ENCODE results near the gene ARHGAP24. TPM values are rescaled to one million over a fixed set of nuclear protein-coding genes. Genes with fewer than 3 reads are reported as not detected.
"Not testable (repeated sequence)": the region's sequence is repeated elsewhere in the genome, so short reads cannot be mapped to it uniquely, and the experiment has no call there.

ARHGAP24 gene
- total RNA-seq, 1 donor, result 67.6 TPM

DNA sequence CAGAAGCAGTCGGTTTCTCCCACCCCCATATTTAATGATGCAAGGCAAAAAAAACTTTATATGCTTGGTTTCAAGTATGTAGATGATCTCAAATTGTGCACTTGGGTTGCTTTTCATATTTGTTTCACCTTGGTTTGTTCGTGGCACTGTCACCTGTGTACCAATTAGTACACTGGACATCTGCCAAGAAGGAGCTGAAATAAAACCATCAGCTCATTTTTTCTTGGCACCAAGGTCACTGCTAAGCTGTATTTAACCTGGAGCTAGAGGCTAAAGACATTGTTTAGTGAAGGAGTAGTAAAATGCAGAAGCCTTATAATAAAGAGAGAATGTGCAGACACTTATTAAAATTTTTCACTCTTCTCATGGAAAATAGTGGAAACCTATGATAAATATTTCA lies 430.8 kb downstream of the ARHGAP24 start:
- TF ChIP-seq, protein P1, sequence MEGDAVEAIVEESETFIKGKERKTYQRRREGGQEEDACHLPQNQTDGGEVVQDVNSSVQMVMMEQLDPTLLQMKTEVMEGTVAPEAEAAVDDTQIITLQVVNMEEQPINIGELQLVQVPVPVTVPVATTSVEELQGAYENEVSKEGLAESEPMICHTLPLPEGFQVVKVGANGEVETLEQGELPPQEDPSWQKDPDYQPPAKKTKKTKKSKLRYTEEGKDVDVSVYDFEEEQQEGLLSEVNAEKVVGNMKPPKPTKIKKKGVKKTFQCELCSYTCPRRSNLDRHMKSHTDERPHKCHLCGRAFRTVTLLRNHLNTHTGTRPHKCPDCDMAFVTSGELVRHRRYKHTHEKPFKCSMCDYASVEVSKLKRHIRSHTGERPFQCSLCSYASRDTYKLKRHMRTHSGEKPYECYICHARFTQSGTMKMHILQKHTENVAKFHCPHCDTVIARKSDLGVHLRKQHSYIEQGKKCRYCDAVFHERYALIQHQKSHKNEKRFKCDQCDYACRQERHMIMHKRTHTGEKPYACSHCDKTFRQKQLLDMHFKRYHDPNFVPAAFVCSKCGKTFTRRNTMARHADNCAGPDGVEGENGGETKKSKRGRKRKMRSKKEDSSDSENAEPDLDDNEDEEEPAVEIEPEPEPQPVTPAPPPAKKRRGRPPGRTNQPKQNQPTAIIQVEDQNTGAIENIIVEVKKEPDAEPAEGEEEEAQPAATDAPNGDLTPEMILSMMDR (IDR thresholded peaks at IDR 0.05; ENCODE audit: insufficient read depth, low read length), result no peak
- no peak overlapping the region for H3K4me3 ChIP-seq (ENCODE audit: low read depth, low read length)
- no peak for DNase-seq (ENCODE audit: low read depth)

DNA sequence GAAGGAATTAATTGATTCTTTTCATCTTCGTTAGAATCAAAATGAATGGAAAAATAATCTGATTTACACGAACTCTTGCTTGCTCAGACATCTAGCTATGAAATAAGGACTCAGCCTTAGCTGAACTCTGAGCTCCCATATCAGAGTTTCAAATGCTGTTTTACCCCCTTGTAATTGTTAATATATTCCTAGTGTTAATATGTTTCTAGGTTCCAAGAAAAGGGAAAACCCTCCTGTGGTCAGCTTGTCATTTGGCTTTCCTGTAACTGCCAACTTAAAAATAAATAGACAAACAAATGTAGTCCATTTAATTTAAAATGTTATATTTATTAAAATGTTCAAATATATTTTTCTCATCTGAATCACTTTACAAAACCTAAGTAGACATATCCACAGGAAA lies 432.1 kb downstream of the ARHGAP24 start:
- DNase-seq (ENCODE audit: low read depth), result no peak
- no peak overlapping the region for H3K4me3 ChIP-seq (ENCODE audit: low read depth, low read length)
- TF ChIP-seq, protein P1 (IDR thresholded peaks at IDR 0.05; ENCODE audit: insufficient read depth, low read length), result no peak

DNA sequence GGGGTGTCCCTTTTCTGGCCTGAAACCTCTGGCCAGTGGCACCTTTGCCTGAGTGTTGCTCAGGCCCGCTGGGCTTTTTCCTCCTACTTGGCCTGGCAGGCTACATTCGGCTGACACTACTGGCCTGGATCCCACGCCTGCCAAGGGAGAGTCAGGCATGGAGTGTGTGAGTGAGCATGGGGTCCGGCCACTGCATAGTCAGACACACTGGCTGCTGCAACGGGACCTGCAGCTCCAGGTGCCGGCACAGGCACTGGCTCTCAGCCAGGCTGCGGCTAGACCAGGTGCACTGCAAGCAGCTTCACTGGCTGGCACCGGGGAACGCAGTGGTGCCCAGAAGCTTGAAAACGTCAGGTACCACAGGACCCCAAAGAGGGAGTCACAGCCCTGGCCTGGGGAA lies 434.9 kb downstream of the ARHGAP24 start:
- TF ChIP-seq, protein P1 (IDR thresholded peaks at IDR 0.05; ENCODE audit: insufficient read depth, low read length), result no peak
- no peak for DNase-seq (ENCODE audit: low read depth)

DNA sequence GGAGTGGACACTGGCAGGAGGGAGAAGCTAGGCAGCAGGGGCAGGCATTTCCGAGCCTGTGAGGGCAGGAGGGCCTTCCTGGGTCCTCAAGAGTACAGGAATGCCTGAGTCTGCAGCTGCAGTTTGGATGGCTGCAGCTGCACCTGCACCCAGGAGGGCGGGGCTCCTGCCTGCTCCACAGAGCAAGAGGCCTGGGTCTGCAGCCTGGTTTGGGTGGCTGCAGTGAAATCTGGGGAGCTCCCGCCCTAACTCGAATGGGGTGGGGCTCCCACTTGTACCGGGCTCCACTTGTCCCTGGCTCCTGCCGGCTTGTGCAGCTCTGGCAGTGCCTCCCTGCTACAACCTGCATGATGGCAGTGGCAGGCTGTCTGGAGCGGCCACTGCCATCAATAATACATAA lies 436.0 kb downstream of the ARHGAP24 start:
- TF ChIP-seq, protein P1 (IDR thresholded peaks at IDR 0.05; ENCODE audit: insufficient read depth, low read length), result no peak
- no peak for DNase-seq (ENCODE audit: low read depth)
- H3K4me3 ChIP-seq (ENCODE audit: low read depth, low read length), result no peak overlapping the region

More for the DNA sequence above, 434.9 kb downstream of the ARHGAP24 start:
- H3K4me3 ChIP-seq (ENCODE audit: low read depth, low read length), result no peak overlapping the region

DNA sequence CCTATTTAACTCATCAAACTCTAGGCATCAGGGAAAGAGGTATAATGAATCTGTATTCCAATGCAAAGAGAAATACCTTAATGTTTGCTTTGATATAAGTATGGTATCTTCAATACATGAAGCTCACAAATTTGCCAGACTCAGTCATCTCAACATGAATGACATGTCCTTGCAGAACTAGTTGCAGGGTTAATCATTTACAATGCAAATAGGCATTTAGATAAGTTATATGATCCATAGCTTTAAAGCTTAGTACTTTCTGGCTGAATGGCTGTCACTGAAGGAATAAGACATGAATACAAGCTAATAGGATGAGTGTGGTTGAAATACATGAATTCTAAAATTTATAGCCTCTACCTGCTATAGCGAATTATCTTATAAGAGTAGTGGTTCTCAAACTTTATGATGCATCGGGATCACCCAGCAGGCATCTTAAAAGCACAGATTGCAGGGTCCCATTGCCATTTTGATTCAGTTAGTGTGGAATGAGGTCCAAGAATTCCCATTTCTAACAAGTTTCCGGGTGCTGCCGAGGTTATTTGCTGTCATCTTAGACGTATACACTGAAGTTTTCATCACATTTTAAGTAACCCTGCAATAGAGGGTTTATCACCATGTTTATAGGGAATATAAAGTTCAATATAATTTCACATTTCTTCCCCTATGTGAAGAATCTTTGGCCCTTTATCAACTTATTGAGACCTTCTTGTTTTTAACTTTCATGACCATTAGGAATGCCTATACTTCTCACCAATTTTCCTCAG lies 439.2 kb downstream of the ARHGAP24 start:
- no peak for DNase-seq (ENCODE audit: low read depth)
- no peak overlapping the region for H3K4me3 ChIP-seq (ENCODE audit: low read depth, low read length)
- TF ChIP-seq, protein P1 (IDR thresholded peaks at IDR 0.05; ENCODE audit: insufficient read depth, low read length), result no peak

DNA sequence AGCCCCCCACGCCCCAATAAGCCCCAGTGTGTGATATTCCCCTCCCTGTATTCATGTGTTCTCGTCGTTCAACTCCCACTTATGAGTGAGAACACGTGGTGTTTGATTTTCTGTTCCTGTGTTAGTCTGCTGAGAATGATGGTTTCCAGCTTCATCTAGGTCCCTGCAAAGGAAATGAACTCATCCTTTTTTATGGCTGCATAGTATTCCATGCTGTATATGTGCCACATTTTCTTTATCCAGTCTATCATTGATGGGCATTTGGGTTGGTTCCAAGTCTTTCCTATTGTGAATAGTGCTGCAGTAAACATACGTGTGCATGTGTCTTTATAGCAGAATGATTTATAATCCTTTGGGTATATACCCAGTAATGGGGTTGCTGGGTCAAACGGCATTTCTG lies 440.6 kb downstream of the ARHGAP24 start:
- not testable (repeated sequence) for DNase-seq (ENCODE audit: low read depth); H3K4me3 ChIP-seq (ENCODE audit: low read depth, low read length)

DNA sequence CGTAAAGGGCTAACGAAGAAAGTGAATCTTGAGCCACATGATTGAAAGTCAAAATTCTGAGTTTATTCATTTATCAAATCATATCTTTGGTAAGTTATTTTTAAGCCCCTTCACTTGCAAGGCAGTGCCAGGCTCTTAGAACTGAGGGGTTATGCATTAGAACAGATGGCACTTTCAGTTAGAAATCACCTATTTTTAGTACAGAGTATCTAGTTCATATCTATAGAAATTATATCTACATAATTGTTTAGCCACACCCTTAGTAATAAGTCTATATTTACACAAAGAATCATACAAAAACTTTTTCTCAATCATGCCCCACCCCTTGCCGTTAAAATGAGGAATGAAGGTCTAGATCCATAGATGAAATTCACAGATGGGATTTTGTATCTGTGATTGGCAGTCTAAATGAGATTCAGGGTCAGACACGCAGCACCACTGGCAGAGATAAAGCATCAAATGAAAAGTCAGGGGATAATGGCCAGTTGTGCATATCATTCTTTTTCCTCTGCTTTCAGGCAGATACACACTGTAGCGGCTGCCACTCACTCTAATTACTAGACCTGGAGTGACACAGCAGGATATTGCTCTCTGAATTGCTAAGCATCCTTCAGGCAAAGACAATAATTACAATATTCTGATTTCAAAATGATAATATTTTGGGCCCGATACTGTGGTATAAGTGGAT lies 444.4 kb downstream of the ARHGAP24 start:
- DNase-seq (ENCODE audit: low read depth), result no peak
- TF ChIP-seq, protein P1 (IDR thresholded peaks at IDR 0.05; ENCODE audit: insufficient read depth, low read length), result no peak

More for the DNA sequence above, 444.4 kb downstream of the ARHGAP24 start:
- no peak overlapping the region for H3K4me3 ChIP-seq (ENCODE audit: low read depth, low read length)

Measured in fibroblast of the aortic adventitia (primary cell).